ENCODE results near the gene SRGAP3.
"Not testable (repeated sequence)": the region's sequence is repeated elsewhere in the genome, so short reads cannot be mapped to it uniquely, and the experiment has no call there.

SRGAP3 gene

DNA sequence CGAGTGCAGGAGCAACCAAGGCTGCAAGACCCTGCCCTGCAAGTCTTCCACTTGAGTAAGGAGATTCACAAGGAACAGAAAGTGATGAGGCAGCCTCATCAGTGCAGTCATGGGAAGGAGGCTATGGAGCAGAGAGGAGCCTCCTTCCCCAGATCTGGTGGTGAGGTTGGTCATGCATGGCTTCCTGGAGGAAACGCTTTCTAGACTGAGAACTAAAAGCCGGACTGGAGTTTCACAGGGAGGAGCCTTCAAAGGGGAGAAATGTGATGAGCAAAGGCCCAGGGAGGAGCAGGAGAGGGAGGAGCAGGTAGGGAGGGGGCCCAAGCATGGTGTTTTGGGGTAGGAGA is 139.9 kb downstream of the SRGAP3 start:
- DNase-seq = no peak

DNA sequence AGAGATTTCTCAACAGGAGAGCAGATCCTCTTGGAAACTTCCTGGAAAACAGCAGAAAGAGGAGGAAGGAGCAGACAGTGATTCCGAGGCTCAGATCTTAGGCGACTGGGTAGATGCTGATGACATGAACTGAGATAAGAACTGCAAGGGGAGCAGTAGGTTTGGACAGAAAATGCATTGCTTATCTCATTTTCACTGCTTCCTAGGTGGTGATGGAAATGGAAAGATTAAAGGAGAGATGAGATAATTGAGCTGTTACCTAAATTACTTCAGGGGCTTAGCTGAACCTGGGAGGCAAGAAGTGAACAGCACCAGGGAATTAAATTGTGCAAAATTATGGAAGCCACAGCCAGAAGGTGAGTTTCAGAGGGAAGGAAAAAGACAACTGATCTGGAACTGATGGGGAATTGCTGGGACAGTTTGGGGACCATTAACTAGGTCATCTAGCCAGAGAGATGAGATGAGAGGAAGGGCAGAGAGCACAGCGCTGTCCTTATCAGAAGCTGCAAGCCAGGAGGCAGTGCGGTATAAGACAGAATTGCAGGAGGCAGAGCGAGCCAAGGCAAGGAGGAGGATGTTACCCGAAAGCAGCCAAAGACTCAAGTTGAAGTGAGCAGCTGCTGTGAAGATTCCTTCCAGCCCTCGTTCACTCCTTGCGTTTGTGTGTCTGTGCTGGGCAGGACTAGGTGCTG is 140.4 kb downstream of the SRGAP3 start:
- no peak for DNase-seq

DNA sequence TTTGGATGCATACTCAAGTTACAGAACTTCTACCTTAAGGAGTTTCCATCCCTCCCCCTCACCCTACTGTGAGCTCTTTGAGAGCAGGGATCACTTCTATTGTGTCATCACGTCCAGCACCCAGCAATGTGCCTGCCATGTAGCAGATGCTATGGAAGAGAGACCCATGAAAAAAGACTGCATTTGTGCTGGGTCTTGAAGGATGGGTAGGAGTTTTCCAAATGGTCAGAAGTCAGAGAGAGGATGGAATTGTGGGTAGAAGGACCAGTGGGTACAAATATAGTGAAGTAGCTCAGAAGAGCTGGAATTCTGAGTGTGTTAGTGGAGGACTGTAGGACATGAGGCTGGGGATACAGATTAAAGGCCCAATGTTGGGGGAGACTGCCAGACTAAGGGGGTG is 141.7 kb downstream of the SRGAP3 start:
- no peak for DNase-seq

DNA sequence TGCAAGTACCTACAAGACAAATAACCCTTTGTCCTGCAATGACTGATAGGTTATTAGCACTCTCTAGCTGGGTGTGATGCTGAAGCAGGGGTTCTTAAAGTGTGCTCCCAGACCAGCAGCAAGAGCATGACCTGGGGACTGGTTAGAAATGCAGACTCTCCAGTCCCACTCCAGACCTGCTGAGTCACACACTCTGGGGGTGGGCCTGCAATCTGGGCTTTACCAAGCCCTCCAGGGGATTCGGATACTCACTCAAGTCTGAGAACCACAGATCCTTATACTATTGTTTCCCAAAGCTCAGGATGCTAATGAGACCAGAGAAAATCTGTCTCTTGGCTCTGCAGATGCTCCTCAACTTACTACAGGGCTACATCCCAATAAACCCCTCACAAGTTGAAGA is 144.0 kb downstream of the SRGAP3 start:
- DNase-seq = no peak

DNA sequence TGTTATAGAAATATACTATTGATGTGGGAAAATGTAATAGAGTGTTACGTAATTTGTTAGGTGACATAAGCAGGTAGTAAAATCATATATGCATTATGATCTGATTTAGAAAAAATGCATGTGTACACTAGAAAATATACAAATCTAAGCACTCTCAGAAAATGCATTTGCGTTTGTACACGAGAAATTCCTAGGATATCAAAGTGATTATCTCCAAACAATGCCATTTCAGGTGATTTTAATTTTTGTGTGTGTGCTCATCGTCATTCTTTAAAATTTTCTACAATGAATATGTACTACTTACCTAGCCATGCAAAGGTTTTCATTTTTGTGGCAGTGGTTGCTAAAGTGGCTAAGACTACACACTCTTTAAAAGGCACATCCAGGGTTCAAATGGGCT is 145.3 kb downstream of the SRGAP3 start:
- DNase-seq = no peak

DNA sequence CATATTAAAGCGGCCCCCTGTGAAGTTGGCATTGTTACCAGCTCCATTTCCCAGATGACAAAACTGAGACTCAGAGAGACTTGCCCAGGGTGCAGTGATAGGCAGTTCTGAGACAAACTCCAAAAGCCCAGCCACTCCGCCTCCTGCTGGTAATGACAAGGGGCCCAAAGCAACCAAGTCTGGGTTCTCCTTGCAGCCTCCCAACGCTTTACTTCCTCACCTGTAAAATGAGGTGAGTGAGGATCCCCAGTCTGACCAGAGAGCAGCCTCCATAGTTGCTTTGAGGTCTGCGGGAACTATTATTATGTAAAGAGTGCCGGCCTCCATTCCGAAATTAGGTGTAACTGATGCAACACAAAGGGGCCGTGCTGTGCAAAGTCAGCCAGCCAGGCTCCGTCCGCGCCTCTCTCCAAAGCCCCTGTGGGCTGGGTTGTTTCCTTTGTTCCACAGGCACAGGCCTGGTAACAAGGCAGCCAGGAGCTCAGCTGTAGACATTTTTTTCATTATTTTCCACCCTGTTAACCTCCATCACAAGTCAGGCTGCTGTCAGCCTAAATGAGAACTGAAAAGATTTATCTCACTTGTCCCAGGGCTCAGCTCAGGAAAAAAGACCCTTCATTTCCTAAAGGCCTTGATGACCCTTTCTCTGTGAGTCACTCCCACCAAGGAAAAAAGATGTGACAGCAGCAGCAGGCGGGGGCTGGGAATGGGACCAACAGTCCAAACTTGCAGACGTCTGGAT is 147.0 kb downstream of the SRGAP3 start:
- no peak for DNase-seq

DNA sequence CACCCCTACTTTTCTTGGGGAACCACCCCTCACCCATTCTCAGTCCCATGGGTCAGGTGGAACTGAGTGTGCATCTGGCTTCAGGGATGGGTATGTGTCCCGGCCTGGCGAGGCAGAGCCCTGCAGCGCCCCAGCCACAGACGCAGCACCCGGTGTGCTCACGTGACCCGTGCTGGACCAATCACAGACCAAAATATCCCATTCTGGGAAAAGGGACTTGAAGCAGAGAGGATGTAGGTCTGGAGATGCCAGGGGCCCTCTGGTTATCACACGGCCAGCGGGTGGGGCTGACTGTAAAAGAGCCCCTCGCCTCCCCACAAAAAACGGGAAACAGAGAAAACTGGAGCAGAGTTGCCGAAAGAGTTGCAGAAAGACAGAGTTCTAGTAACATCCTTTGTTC is 148.2 kb downstream of the SRGAP3 start:
- no peak for DNase-seq

DNA sequence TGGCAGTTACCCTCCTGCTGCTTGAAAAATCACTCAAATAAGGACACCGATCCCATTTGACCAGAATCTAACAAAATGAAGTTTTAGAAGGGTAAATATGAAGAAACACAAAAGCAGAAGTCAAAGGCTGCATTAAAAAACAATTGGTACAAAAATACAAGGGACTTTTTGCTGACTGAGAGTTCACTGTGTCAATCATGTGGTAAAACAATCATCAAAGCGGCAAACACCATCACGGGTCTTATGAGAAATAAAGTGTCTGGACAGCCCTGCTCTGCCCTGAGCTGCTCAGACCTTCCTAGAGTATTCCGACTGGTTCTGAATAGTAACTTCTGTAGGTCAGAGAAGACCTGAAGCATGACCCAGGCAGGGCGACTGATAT is 148.9 kb downstream of the SRGAP3 start:
- no peak for DNase-seq

DNA sequence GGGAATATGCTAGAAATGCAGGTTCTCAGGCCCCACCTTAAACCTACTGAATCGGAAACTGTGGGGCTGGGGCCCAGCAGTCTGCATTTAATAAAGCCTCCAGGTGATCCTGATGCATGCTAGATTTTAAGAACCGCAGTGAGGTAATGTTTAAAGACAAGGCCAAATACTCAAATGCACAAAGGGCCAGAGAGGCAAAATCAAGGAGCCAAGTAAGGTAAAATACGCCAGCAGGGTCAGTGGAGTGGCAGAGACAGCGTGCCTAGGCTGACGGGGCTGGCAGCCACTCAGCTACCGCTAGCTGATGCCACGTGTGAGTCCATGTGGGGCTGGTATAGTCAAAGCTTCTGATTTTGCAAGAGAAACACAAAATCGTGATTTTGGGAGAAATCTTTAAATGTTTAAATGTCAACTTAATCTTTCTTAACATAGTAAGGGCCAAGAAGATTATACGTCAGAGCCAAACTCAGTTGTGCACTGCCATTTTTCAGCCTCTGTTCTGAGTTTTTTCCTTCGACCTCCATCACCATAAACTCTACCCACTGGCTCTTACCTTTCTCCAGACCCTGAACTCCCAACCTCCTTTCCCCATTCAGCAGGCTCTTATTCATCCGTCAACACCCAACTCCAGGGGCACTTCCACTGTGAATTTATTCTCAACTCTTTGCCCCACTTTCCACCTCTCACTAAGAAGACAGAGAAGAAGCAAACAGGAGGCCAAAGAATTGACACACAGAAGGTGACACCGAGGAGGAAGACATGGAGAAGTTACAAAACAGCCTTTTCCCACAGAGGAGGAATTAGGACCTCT is 149.5 kb downstream of the SRGAP3 start:
- no peak for DNase-seq

DNA sequence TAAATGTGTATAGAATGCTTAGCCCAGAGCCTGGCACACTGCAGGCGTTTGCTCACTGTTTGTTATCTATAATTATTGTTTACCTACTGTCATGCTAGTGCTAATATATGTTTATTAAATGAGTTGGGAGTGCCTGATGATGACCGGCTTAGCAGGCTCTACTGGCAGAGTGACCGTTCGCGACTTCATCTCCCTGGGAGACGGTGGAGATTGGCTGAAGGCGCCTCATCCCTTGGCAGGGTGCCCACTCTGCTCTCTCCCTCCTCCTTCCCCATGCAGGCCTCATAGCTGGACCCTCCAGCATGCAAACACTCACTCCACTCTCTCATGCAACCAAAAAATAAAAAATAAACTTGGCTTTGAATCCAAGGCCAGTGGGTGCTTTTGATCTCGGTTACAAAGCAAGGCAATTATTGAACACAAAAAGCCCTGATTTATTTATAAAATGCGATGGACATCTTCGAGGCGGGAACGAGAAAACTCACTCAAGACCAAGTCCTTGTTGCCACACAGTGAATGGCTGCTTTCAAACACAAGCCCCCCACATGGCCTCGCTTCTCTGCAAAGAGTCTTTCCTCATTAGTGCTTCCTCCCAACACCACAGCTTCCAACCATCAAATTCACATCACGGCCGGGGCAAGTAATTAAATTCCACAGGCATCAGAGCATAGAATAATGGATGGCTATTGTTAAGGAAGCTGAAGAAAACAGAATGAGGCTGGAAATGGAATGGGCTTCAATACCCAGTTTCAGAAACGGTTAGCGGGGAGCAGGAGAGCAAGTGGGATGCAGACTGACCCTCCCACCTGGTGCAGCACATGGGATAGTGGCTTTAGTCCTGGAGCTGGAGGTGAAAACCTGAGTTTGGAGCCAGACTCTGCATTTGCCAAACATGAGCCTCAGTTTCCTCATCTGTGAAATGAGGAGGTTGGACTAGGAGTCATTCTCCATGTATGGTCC is 150.4 kb downstream of the SRGAP3 start:
- no peak for DNase-seq

DNA sequence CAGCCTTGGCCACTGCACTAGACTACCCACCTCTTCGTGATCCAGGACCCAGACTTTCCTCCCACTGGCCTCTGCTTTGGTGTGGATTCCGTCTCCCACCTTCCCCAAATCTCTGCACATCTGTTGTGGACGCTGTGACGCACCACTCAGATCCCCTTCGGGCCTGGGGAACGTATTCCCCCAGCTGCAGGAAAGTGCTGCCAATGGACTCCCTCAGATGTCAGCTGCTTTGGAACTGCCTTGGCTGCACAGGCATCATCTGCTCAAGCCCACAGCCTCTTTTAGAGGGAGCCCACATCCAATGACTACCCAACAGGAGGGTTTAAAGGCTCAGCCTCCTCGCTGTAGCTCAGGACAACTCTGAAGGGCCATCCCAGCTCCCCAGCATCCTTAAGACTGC is 152.0 kb downstream of the SRGAP3 start:
- DNase-seq = no peak

DNA sequence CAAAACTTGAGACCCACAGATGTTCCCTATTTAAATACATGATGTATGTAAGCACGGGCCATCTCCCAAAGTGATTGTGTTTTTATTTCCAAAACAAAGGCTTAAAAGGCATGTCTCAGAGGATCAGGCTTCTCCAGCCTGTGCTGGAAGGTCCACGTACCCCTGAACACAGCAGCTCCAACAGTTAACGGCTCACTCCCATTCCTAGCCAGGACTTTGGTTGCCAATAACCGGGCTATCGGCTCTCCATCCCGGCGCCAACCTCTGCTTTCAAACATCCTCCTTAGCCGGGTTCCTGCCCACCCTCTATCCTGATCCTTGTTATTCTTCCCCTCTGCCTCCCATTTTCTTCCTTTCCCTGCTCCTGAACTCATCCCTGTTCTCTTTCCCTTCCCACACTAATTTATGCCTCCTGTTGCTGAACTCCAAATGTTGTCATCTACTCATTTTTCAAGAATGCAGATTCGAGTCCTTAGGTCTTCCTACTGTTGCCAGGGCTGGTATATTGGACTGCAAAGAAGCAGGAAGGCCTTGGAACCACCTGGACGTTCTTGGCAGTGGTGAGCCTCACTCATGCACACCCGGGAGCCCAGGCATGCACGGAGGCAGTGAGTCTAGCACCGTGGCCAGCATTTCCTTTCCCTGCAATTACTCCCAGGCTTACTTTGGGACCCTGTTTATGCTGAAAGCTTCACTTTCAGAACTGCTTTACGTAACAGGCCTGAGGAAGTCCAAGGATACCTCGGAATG is 157.8 kb downstream of the SRGAP3 start:
- no peak for DNase-seq

DNA sequence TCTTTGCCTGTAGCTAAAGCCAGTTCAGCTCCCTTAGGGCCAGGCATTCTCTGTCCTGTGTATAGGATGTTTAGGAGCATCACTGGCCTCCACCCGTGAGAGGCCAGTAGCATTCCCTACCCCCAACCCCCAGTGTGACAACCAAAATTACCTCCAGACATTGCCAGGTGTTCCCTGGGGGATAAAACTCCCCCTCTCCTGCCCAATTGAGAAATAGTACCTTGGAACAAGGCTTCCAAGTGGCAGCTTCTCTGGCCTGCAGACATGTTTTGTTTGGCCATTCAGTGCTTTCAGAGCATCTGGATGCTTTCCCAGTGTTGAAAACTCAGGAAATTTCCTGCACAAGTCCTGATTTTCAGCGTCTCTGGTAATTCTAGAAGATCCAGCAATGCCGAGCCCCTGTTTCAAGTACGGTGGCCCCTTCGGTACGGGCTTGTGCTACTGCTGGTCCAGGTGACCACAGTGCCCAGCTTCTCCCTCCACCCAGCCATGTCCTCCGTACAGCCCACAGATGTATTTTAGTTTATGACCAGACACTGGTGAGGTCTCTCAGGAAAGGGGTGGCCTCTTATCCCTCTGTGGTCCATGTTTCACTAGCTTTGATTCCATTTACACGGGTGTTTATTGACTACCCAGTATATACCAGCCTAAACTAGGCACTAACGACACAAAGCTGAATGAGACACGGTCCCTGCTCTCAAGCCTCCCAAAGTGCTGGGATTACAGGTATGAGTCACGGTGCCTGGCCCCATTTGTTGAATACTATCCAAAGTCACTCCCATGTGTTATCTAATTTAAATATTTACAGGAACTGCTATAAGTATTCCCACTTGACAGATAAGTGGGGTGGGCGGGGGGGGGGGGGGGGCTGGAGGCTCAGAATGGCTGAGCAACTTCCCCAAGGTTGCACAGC is 160.7 kb downstream of the SRGAP3 start:
- DNase-seq = no peak

DNA sequence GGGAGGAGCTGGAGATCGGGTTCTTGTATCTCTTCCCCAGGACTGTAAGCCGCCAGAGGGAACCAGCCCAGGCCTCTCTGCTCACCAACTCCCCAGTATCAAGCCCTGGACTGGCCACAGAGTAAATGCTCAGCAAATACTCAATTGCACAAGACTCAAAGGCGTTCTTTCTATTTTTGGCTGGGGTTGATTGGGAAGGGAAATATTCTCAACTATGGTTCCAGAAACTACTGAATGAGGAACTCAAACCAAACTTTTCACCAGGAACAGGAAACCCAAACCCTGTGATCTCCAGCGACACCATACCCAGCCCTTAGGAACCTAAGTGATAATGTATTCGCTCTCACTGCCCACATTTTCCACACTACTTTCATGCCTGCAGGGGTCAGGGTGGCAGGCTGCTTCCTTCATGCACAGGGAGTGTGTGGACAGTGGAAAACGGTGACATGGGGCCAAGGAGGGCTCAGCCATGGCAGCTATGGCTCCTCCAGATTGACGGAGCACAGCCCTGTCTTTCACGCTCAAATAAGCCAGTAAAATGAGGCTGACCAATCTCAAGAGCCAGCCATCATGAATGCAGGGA is 161.5 kb downstream of the SRGAP3 start:
- DNase-seq = no peak

DNA sequence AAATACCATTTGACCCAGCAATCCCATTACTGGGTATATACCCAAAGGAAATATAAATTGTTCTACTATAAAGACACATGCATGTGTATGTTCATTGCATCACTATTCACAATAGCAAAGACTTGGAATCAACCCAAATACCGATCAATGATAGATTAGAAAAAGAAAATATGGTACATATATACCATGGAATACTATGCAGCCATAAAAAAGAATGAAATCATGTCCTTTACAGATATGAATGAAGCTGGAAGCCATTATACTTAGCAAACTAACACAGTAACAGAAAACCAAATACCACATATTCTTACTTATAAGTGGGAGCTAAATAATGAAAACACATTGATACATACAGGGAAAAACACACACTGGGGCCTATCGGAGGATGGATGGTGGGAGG is 164.0 kb downstream of the SRGAP3 start:
- not testable (repeated sequence) for DNase-seq

DNA sequence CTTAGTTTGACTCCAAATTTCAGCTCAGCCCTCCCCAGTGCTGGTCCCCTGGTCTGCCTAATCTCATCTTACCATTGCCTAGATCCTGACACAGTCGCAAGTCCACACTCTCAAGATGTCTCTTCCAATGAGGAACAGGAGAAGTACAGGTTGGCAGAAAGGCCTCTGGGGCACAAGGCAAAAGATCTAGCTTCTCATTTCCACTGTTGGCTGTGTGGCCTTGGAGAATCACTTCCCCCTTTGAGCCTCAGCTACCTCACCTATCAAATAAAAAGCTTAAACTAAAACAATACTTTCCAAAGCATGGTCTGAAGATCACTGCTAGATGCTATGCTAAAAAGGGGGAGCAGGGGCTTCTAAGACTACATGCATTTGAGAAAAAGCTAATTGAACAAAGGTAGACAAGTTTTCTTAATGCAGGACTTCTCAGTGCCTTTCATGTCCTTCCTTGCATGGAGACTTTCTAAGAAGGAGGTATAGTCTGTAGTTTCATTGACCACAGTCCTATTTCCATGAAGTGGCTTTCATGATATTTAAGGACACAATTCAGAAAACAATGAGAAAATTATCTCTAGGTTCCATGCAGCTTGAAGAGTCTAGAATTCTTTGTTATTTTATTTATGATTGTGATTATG is 168.1 kb downstream of the SRGAP3 start:
- DNase-seq = no peak

DNA sequence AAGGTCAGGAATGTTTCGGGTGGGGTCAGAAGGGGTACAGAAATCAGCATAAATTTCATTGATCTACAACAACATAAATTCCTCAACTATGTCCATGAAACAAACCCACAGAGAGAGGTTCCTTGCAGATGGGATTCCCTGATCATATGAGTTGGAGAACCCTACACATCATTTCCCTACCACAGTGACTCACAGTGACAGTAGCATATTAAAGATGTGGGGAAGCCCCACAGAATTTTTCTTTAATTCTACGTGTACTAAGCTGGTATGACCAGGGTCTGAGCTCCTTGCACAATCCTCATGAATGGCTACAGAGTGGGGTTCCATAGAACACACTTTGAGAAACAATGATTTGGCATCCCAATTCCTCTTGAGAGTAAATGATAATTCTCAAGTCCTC is 169.3 kb downstream of the SRGAP3 start:
- no peak for DNase-seq

DNA sequence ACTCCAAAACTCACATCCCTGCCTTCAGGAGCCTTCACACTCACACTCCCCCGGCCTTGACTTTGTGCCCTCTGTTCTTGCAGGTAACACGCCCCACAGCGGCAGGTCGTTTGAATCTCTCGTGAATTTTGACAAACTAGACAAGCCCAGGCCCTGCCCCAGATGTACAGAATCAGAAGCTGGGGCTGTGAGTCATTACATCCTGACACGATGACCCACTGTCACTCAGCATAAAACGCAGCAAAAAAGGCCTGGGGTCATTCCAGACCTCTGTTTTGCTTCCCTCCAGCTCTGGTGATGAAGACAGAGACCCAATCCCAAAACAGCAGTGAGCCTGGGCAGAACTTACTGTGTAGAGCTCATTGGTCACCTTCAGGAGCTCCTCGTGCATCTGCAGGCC is 169.8 kb downstream of the SRGAP3 start:
- no peak for DNase-seq

DNA sequence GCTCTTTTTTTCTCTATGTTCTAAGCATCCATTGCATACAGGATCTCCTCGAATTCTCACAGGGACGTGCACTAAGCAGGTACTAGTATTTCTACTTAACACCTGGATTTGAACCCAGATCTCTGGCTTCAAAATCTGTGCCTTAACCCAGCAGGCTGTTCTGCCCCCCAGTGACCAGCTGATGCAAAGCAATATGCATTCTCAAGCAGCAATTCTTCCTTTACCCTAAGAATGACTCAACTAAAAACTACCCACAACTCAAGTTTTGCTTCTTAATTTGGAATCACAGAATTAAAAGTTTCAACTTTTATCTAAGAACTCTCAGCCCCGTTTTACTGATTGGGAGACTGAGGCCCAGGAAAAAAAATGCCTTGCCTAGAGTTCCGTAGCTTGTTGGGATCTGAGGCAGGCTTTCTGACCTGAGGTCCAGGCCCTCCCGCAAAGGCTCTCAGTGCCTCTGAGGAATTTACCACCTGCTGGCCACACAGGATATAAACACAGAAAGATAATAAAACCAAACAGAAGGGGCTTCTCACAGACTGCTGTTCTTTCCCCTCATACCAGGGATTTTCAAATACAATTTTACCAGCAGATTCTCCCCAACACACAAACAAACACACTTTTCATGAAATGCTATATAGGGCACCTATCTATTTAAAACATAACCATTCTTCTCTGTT is 170.7 kb downstream of the SRGAP3 start:
- peak; percentile 44 for DNase-seq

DNA sequence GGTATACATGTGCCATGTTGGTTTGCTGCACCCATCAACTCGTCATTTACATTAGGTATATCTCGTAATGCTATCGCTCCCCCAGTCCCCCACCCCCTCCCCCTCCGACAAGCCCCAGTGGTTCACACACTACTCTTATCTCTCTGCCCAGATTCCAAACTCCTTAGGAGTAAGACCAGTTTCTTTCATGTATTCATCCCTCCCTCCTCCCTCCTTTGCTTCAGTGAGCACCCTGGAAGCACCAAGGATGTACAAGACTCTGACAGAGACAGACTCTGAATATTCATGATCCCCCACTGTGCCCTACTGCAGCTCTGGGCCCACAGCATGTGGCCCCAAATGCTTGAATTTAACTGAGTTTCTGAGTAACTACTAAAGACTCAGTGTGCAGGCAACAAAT is 172.4 kb downstream of the SRGAP3 start:
- DNase-seq = no peak
